Fibroblast of lung (primary cell): ENCODE results near the gene ANKS1B. TPM values are rescaled to one million over a fixed set of nuclear protein-coding genes. Genes with fewer than 3 reads are reported as not detected.

Experiments
- DNase-seq, 2 donors: peaks; one replicate each; pipeline versions ENCODE4 v3.0.0 to v3.0.0-alpha.2; 2010; ENCODE audit warnings: low read depth in 2 of 2
- H2AFZ ChIP-seq: 2 replicates; pipeline ENCODE4 v1.5.1; 2012; ENCODE audit warnings: low read length, control low read depth, inconsistent platforms
- H3K27ac ChIP-seq: 2 replicates; pipeline ENCODE4 v1.5.1; 2011; ENCODE audit warnings: low read length, control low read depth; ENCODE audit not compliant: insufficient read depth
- H3K27me3 ChIP-seq: 2 replicates; pipeline ENCODE4 v1.5.1; 2011; ENCODE audit warnings: mild to moderate bottlenecking, low read length; ENCODE audit not compliant: control insufficient read depth, insufficient read depth
- H3K36me3 ChIP-seq: 2 replicates; pipeline ENCODE4 v1.5.1; 2011; ENCODE audit warnings: low read length; ENCODE audit not compliant: control insufficient read depth, insufficient read depth
- H3K4me1 ChIP-seq: 2 replicates; pipeline ENCODE4 v1.5.1; 2011; ENCODE audit warnings: low read length; ENCODE audit not compliant: control insufficient read depth, insufficient read depth; ENCODE audit errors: extremely low read depth
- H3K4me2 ChIP-seq: 2 replicates; pipeline ENCODE4 v1.5.1; 2011; ENCODE audit warnings: low read length, control low read depth; ENCODE audit not compliant: insufficient read depth; ENCODE audit errors: extremely low read depth
- H3K4me3 ChIP-seq, 4 experiments: fragments of 200-600 bp in 1 of 4; sonication (generic) in 1 of 4; replicated peaks in 1 of 4; 2 replicates each; pipeline ENCODE4 v1.5.1; 2011 to 2016; ENCODE audit warnings: low read length in 4 of 4, low read depth in 3 of 4, mild to moderate bottlenecking in 3 of 4, control low read depth in 2 of 4, inconsistent platforms in 1 of 4, mixed read lengths in 1 of 4; ENCODE audit not compliant: insufficient read depth in 1 of 4; ENCODE audit errors: control extremely low read depth in 1 of 4
- H3K79me2 ChIP-seq: 2 replicates; pipeline ENCODE4 v1.5.1; 2012; ENCODE audit warnings: mild to moderate bottlenecking, low read length, inconsistent platforms; ENCODE audit not compliant: control insufficient read depth, insufficient read depth
- H3K9ac ChIP-seq: 2 replicates; pipeline ENCODE4 v1.5.1; 2011; ENCODE audit warnings: mild to moderate bottlenecking, low read length, control low read depth; ENCODE audit not compliant: insufficient read depth
- H3K9me3 ChIP-seq: 2 replicates; pipeline ENCODE4 v1.5.1; 2012; ENCODE audit warnings: low read depth, low read length; ENCODE audit not compliant: control insufficient read depth, insufficient read depth
- H4K20me1 ChIP-seq: 2 replicates; pipeline ENCODE4 v1.5.1; 2011; ENCODE audit warnings: low read length; ENCODE audit not compliant: control insufficient read depth, insufficient read depth; ENCODE audit errors: extremely low read depth
- CTCF ChIP-seq, 2 donors: IDR thresholded peaks in 1 of 2; conservative IDR thresholded peaks in 1 of 2; 1 replicate in 1 of 2; 2 replicates in 1 of 2; pipeline ENCODE4 v1.5.1; 2011 to 2012; ENCODE audit warnings: low read length in 2 of 2, control low read depth in 1 of 2, inconsistent platforms in 1 of 2, low read depth in 1 of 2, mild to moderate bottlenecking in 1 of 2
- EZH2 ChIP-seq: IDR thresholded peaks from 2 replicates; pipeline ENCODE4 v1.5.1; 2012; ENCODE audit warnings: low read length, control low read depth, mild to moderate bottlenecking; ENCODE audit errors: missing control alignments
- polyA plus RNA-seq, 2 donors: library from polyadenylated mRNA; depleted of rRNA in 1 of 2; stranded (reverse) in 1 of 2; unstranded in 1 of 2; fragments of >200 nt; gene quantifications; 2 replicates each; pipeline ENCODE4 v1.2.1, GENCODE V29; 2011 to 2012; ENCODE audit warnings: missing spikeins in 1 of 2
- total RNA-seq: library from RNA; depleted of rRNA; stranded (reverse); fragments of >200 nt; gene quantifications from 2 replicates; pipeline ENCODE4 v1.2.1, GENCODE V29; 2014

The ANKS1B gene
- total and polyA plus RNA-seq, 2 donors (not counting 1 experiment from before 2014, with no cell fraction given) = 0.11 to 0.83 TPM

GRCh38 chr12:99870085-99870484 lies 114.7 kb downstream of the ANKS1B start:
- H3K27ac ChIP-seq = no peak overlapping the region
- H3K27me3 ChIP-seq = no peaks in the 10 kb centered on the region
- no peak overlapping the region for H3K4me3 ChIP-seq
- no peaks in the 10 kb centered on the region for H3K36me3 ChIP-seq
- no peaks in the 10 kb centered on the region for H4K20me1 ChIP-seq
- H2AFZ ChIP-seq = no peak overlapping the region
- H3K4me2 ChIP-seq = no peak overlapping the region
- no peaks in the 10 kb centered on the region for H3K9me3 ChIP-seq
- DNase-seq = no peak
- H3K4me1 ChIP-seq = no peaks in the 10 kb centered on the region
- no peak overlapping the region for H3K9ac ChIP-seq
- no peaks in the 10 kb centered on the region for H3K79me2 ChIP-seq
- TF ChIP-seq EZH2 (no peak), CTCF (conservative IDR thresholded peaks at IDR 0.05 in 1 of 2, IDR thresholded peaks at IDR 0.05 in 1 of 2; ENCODE audit: low read depth in 1 of 2, low read length in 2 of 2) (no peak)

DNA sequence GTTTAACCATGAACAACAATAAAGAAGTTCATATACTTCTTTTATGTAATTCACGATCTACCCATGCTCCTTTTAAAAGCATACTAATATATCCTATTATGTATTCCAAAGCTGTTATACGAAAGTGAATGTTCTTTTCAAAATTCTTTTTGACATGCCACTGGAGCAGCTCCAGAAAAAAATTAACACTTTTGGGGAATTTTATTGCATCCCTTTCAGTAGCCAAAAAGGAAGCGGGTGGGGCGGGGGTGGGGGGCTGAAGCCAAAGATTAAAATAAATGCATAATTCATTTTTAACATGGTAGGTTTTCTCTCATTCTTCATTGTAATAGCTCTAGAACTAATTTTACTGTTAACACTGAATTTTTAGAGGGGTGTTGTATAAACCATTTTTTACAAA lies 123.0 kb downstream of the ANKS1B start:
- TF ChIP-seq EZH2 = no peak
- TF ChIP-seq CTCF (conservative IDR thresholded peaks at IDR 0.05 in 1 of 2, IDR thresholded peaks at IDR 0.05 in 1 of 2; ENCODE audit: low read depth in 1 of 2, low read length in 2 of 2) = no peak
- H3K27ac ChIP-seq = no peak overlapping the region
- H3K4me1 ChIP-seq = no peaks in the 10 kb centered on the region
- H3K36me3 ChIP-seq = no peaks in the 10 kb centered on the region
- no peak overlapping the region for H3K4me3 ChIP-seq
- H3K9me3 ChIP-seq = no peaks in the 10 kb centered on the region
- no peak for DNase-seq
- H4K20me1 ChIP-seq = no peaks in the 10 kb centered on the region
- H3K79me2 ChIP-seq = no peaks in the 10 kb centered on the region
- no peak overlapping the region for H3K4me2 ChIP-seq
- H3K9ac ChIP-seq = no peak overlapping the region
- no peak overlapping the region for H2AFZ ChIP-seq
- no peaks in the 10 kb centered on the region for H3K27me3 ChIP-seq

DNA sequence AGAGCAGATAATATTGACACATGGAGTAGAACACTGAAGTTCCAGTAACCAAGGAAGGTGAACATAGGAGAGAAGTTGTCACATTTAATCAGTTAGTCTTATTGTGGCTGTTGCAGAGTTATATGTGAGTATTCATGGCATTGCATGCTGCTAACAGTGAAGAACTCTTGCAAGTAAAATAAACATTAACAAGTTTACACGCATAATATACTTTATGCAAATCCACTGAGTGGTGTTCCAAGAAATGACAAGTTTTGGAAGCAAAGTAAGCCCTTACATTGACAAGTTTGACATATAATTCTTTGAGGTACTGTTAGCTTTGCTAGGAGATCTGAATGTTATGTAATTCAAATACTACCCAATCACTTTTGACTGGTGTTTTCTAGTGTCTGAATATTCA lies 125.6 kb downstream of the ANKS1B start:
- DNase-seq = no peak
- TF ChIP-seq CTCF (conservative IDR thresholded peaks at IDR 0.05 in 1 of 2, IDR thresholded peaks at IDR 0.05 in 1 of 2; ENCODE audit: low read depth in 1 of 2, low read length in 2 of 2) (no peak), EZH2 (no peak)
- no peak overlapping the region for H3K4me3 ChIP-seq

More for the DNA sequence above, 125.6 kb downstream of the ANKS1B start:
- Histone ChIP-seq H3K36me3 (no peaks in the 10 kb centered on the region), H3K9ac (no peak overlapping the region), H3K27me3 (no peaks in the 10 kb centered on the region), H3K9me3 (no peaks in the 10 kb centered on the region), H3K79me2 (no peaks in the 10 kb centered on the region), H4K20me1 (no peaks in the 10 kb centered on the region), H2AFZ (no peak overlapping the region), H3K4me2 (no peak overlapping the region), H3K27ac (no peak overlapping the region), H3K4me1 (no peaks in the 10 kb centered on the region)
